OCI-LY7 (cell line): Measurements from ENCODE around the gene TMEM234. TPM values are rescaled to one million over a fixed set of nuclear protein-coding genes. Genes with fewer than 3 reads are reported as not detected.

ENCODE experiments used
- BruUV-seq: library from RNA; stranded (reverse); fragments of 400-500 nt; replicated peaks from 2 replicates; lab custom pipeline; 2021; lab: Mats Ljungman, UMichigan
- CTCF ChIA-PET: fragments of 300-600 bp; sonication (Branson Sonifier 250); formaldehyde crosslinking; loops from one replicate; lab custom pipeline; 2022; ENCODE audit warnings: antibody characterized with exemption; ENCODE audit not compliant: unreplicated experiment; lab: Charles Lee
- POLR2A ChIA-PET: fragments of 300-600 bp; sonication (Branson Sonifier 250); formaldehyde crosslinking; loops from one replicate; lab custom pipeline; 2022; ENCODE audit warnings: antibody characterized with exemption; lab: Charles Lee
- DNase-seq: peaks from one replicate; pipeline ENCODE4 v3.0.0-alpha.2; 2015; ENCODE audit warnings: low spot score
- H2AFZ ChIP-seq: fragments of 200-600 bp; sonication (generic), shearing (Covaris generic); 2 replicates; pipeline ENCODE4 v1.6.1; 2014; ENCODE audit warnings: mild to moderate bottlenecking, antibody characterized with exemption, low read length, moderate library complexity
- H3K27ac ChIP-seq: fragments of 200-600 bp; sonication (generic); 2 replicates; pipeline ENCODE4 v1.5.1; 2014; ENCODE audit warnings: mixed run types, low read depth, mild to moderate bottlenecking, moderate library complexity, low read length, inconsistent platforms; ENCODE audit not compliant: poor library complexity, severe bottlenecking
- H3K36me3 ChIP-seq: fragments of 200-600 bp; sonication (generic); 2 replicates; pipeline ENCODE4 v1.6.1; 2014; ENCODE audit warnings: mild to moderate bottlenecking, antibody characterized with exemption, low read length, moderate library complexity, mixed read lengths; ENCODE audit not compliant: insufficient read depth
- H3K4me1 ChIP-seq: fragments of 200-600 bp; sonication (generic); 2 replicates; pipeline ENCODE4 v1.5.1; 2014; ENCODE audit warnings: mild to moderate bottlenecking, low read length; ENCODE audit not compliant: insufficient read depth, poor library complexity, severe bottlenecking
- H3K4me2 ChIP-seq: fragments of 200-600 bp; sonication (generic); 2 replicates; pipeline ENCODE4 v1.6.1; 2014; ENCODE audit warnings: mild to moderate bottlenecking, low read length
- H3K4me3 ChIP-seq: fragments of 200-600 bp; sonication (generic); 2 replicates; pipeline ENCODE4 v1.5.1; 2014; ENCODE audit warnings: mild to moderate bottlenecking, low read depth, low read length; ENCODE audit not compliant: poor library complexity, severe bottlenecking
- H3K79me2 ChIP-seq: fragments of 200-600 bp; sonication (generic); 2 replicates; pipeline ENCODE4 v1.6.1; 2016; ENCODE audit warnings: low read depth, mild to moderate bottlenecking, low read length, moderate library complexity, mixed read lengths; ENCODE audit not compliant: insufficient read depth
- H3K9me2 ChIP-seq: fragments of 200-600 bp; sonication (generic); 2 replicates; pipeline ENCODE4 v1.6.1; 2016; ENCODE audit warnings: mild to moderate bottlenecking, low read length, mixed read lengths; ENCODE audit not compliant: insufficient read depth
- H3K9me3 ChIP-seq: fragments of 200-600 bp; sonication (generic); 2 replicates; pipeline ENCODE4 v1.6.1; 2014; ENCODE audit warnings: mild to moderate bottlenecking, mixed run types, low read length, mixed read lengths
- H4K20me1 ChIP-seq: fragments of 200-600 bp; sonication (generic); 2 replicates; pipeline ENCODE4 v1.6.1; 2014; ENCODE audit warnings: mild to moderate bottlenecking, antibody characterized with exemption, low read length, moderate library complexity, mixed read lengths; ENCODE audit not compliant: insufficient read depth
- CTCF ChIP-seq: fragments of 200-600 bp; sonication (generic); conservative IDR thresholded peaks from 2 replicates; pipeline ENCODE4 v1.5.1; 2014; ENCODE audit warnings: mild to moderate bottlenecking, antibody characterized with exemption, low read length, moderate library complexity, mixed read lengths
- EZH2phosphoT487 ChIP-seq: fragments of 200-600 bp; sonication (generic); IDR thresholded peaks from 2 replicates; pipeline ENCODE4 v1.6.1; 2018; ENCODE audit warnings: low read depth, borderline replicate concordance, mild to moderate bottlenecking, mixed run types, antibody characterized with exemption, low read length, moderate library complexity, mixed read lengths
- intact Hi-C: fragments of 100-400 bp; cut with micrococcal nuclease; formaldehyde crosslinking; loops from one replicate; pipeline ENCODE4 v1.10.0; 2022; ENCODE audit not compliant: unreplicated experiment
- total RNA-seq, 2 experiments: library from RNA; depleted of rRNA in 1 of 2; stranded (reverse); fragments of >200 nt in 1 of 2; shearing (Covaris generic) in 1 of 2; gene quantifications; 2 replicates each; pipeline ENCODE4 v1.2.3, GENCODE V29; 2014 to 2022

Gene TMEM234
- total RNA-seq, 2 experiments from 2014 or later: 17.1 to 17.5 TPM

- ChIA-PET POLR2A (interaction anchor here (0.5 to 9.6 kb wide), 16 partner anchors 10 to 428 kb away, joined by 3 to 79 read pairs (median 5); partner anchors contain the start of gene HDAC1), CTCF (interaction anchor here (0.8 to 1.6 kb wide), 7 partner anchors 9 to 95 kb away, joined by 3 to 9 read pairs (median 4); no protein-coding TSS in a partner anchor)
- DNase-seq: peak; percentile 98
- H3K36me3 ChIP-seq: no peaks in the 10 kb centered on the region
- no peak overlapping the region; the same call in 1 of the 2 replicates for H2AFZ ChIP-seq
- TF ChIP-seq EZH2phosphoT487 (no peak), CTCF (no peak)
- no peaks in the 10 kb centered on the region for H3K9me3 ChIP-seq
- no peaks in the 10 kb centered on the region for H3K9me2 ChIP-seq
- peak overlapping the region; percentile 99 for H3K27ac ChIP-seq
- peaks cover 97% of the 10 kb centered on the region for H3K4me1 ChIP-seq
- intact Hi-C loops: loop anchor here (1.0 to 2.0 kb wide), 5 partner anchors 15 to 66 kb away; partner anchors contain the start of genes EIF3I, HDAC1 and TMEM234
- H4K20me1 ChIP-seq: no peaks in the 10 kb centered on the region
- BruUV-seq: no TSS peak
- H3K4me3 ChIP-seq: peak overlapping the region; percentile 69
- H3K4me2 ChIP-seq: peak overlapping the region; percentile 83
- H3K79me2 ChIP-seq: peaks cover 32% of the 10 kb centered on the region; the same call in 1 of the 2 replicates
Measured at GRCh38 chr1:32249831-32250525, 27.8 kb upstream of the TMEM234 start.

GRCh38 chr1:32247983-32248889 is 26.1 kb upstream of the TMEM234 start:
- intact Hi-C loops: loop anchor here (2.0 kb wide), 1 partner anchor 33 kb away; no protein-coding TSS in a partner anchor
- CTCF ChIA-PET: interaction anchor here (0.6 to 1.3 kb wide), 4 partner anchors 29 to 146 kb away, joined by 3 to 4 read pairs (median 4); partner anchors contain the start of genes BSDC1 and CCDC28B
- H3K4me1 ChIP-seq: peaks cover 80% of the 10 kb centered on the region
- peaks cover 17% of the 10 kb centered on the region; the same call in 1 of the 2 replicates for H3K79me2 ChIP-seq
- peak overlapping the region; percentile 78 for H2AFZ ChIP-seq
- H3K27ac ChIP-seq: peak overlapping the region; percentile 99
- DNase-seq: peak; percentile 89
- POLR2A ChIA-PET: interaction anchor here (0.6 to 9.6 kb wide), 12 partner anchors 12 to 375 kb away, joined by 3 to 79 read pairs (median 4); partner anchors contain the start of genes HDAC1 and TXLNA
- no peaks in the 10 kb centered on the region for H4K20me1 ChIP-seq
- TF ChIP-seq EZH2phosphoT487 (no peak), CTCF (peak; percentile 93)
- no peaks in the 10 kb centered on the region for H3K9me3 ChIP-seq
- peak overlapping the region; percentile 83 for H3K4me2 ChIP-seq
- no TSS peak for BruUV-seq
- H3K4me3 ChIP-seq: peak overlapping the region; percentile 43
- H3K9me2 ChIP-seq: no peaks in the 10 kb centered on the region
- H3K36me3 ChIP-seq: no peaks in the 10 kb centered on the region
